Muscle layer of duodenum (tissue), 2 donors: ENCODE measurements around the gene ZNF491.

Experiments
- H3K27ac ChIP-seq: one replicate; pipeline ENCODE4 v1.7.0; 2013; ENCODE audit warnings: mild to moderate bottlenecking, low read length
- H3K27me3 ChIP-seq: one replicate; pipeline ENCODE4 v1.7.0; 2013; ENCODE audit warnings: low read depth, mild to moderate bottlenecking, control low read depth, low read length
- H3K36me3 ChIP-seq, 2 donors: one replicate each; pipeline ENCODE4 v1.7.0; 2013; ENCODE audit warnings: low read length in 2 of 2, control low read depth in 1 of 2, mild to moderate bottlenecking in 1 of 2; ENCODE audit not compliant: insufficient read depth in 2 of 2, control insufficient read depth in 1 of 2
- H3K4me1 ChIP-seq, 2 donors: one replicate each; pipeline ENCODE4 v1.7.0; 2013; ENCODE audit warnings: low read length in 2 of 2, mild to moderate bottlenecking in 2 of 2, control low read depth in 1 of 2, moderate library complexity in 1 of 2; ENCODE audit not compliant: insufficient read depth in 2 of 2, control insufficient read depth in 1 of 2
- H3K4me3 ChIP-seq, 2 donors: one replicate each; pipeline ENCODE4 v1.7.0; 2013; ENCODE audit warnings: low read length in 2 of 2, low read depth in 1 of 2, mild to moderate bottlenecking in 1 of 2
- H3K9me3 ChIP-seq, 2 donors: one replicate each; pipeline ENCODE4 v1.7.0; 2013; ENCODE audit warnings: low read length in 2 of 2, control low read depth in 1 of 2, mild to moderate bottlenecking in 1 of 2; ENCODE audit not compliant: control insufficient read depth in 1 of 2
- donor health status: healthy.

ZNF491 gene

DNA sequence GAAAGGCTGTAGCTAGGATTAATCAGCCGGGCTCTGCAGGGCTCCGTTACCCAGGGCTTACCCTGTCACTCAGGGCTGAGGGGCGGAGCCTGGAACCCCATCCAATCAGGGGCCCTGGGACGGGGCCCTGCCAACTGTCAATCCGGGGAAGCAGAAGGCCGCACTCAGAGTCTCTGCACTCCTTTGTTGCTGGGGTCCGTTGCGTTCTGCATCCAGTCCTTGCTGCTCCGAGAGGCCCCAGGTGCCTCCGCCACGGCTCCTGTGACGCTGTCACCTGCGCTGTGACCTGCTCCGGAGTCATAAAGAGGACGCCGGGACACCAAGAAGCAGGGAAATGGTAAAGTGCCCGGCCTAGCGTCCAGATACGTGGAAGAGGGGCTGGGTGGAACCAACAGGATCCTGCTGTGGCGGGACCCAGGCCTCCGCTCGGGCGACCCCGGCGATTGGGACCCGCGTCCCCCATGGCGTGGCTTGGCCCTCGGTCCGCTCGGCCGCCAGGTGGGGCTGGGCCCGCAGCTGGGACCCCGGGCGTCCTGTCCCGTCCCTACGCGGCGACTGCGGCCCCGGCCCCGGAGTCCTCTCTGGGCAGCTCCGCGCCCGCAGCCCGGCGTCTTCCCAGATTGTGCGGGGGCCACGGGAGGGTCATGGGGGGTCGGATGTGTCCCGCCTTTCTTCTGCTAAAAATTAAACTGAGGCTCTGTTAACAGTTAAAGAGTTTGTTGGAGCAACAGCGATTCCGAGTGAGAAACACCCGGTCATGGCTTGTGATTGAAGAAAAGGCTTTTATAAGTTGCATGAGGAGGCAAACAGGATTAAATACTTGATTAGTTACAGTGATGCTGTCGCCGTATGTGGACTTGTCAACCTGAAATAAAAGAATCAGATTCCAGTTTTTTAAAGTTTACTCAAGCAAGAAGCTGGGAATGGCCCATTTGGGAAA lies at the start of gene ZNF491:
TSS of gene ZNF491 (plus strand) at position 133 of the 940 bp plus-strand sequence. CDS start 7,431 bp downstream, outside the sequence.
- Histone ChIP-seq H3K36me3 (no peaks in the 10 kb centered on the region), H3K27ac (peak within 1 kb of the TSS; percentile 49)

DNA sequence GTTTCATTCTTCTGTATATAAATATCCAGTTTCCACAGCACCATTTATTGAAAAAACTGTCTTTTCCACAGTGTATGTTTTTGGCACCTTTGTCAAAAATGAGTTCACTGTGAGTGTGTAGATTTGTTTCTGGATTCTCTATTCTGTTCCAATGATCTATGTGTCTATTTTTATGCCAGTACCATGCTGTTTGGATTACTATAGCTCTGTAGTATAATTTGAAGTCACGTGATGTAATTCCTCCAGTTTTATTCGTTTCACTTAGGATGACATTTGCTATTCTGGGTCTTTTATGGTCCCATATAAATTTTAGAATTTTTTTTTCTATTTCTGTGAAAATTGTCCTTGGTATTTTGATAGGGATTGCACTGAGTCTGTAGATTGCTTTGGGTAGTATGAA lies 48.6 kb upstream of the ZNF491 start:
- Histone ChIP-seq H3K9me3 (peaks cover 0 to 19% of the 10 kb centered on the region in 2 donors), H3K27ac (no peak overlapping the region), H3K27me3 (no peaks in the 10 kb centered on the region), H3K36me3 (no peaks in the 10 kb centered on the region), H3K4me1 (no peaks in the 10 kb centered on the region), H3K4me3 (no peak overlapping the region)

More for the DNA sequence above, at the start of gene ZNF491:
- peaks cover 10 to 12% of the 10 kb centered on the region in 2 donors for H3K4me1 ChIP-seq
- no peaks in the 10 kb centered on the region for H3K9me3 ChIP-seq
- no peaks in the 10 kb centered on the region for H3K27me3 ChIP-seq
- peak within 1 kb of the TSS; percentile 81 to 87 for H3K4me3 ChIP-seq

DNA sequence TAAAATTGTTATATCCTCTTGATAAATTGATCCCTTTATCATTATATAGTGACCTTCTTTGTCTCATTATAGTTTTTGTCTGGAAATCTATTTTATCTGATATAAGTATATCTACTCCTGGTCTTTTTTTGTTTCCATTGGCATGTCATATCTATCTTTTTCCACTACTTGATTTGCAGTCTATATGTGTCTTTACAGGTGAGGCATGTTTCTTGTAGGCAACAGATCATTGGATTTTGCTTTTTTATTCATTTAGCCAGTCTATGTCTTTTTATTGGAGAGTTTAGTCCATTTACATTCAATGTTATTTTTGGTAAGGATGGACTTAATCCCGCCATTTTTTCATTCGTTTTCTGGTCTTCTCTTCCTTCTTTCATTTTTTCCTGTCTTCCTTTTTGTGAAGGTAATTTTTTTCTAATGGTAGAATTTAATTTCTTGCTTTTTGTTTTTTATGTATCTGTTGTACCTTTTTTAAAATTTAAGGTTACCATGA lies 46.0 kb upstream of the ZNF491 start:
- Histone ChIP-seq H3K27me3 (no peaks in the 10 kb centered on the region), H3K9me3 (peaks cover 0 to 24% of the 10 kb centered on the region in 2 donors)

DNA sequence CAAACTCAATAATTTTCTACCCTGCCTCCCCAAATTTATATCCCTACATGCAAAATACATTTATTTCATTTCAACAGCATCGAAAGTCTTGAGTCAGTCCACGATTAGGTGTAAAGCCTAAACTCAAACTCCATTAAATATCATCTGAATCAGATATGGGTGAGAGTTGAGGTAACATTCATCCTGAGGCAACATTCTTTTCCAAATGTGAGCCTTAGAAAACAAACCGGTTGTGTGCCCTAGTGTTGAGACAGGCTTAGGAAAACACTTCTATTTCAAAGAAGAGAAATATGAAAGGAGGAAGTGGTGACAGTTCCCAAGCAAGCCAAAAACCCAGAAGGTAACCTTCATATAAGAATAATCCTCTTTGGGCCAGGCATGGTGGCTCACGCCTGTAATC lies 43.7 kb upstream of the ZNF491 start:
- Histone ChIP-seq H3K27me3 (no peaks in the 10 kb centered on the region), H3K36me3 (no peaks in the 10 kb centered on the region), H3K9me3 (peaks cover 0 to 18% of the 10 kb centered on the region in 2 donors), H3K4me3 (no peak overlapping the region), H3K27ac (no peak overlapping the region), H3K4me1 (no peaks in the 10 kb centered on the region)

More for the DNA sequence above, 46.0 kb upstream of the ZNF491 start:
- H3K36me3 ChIP-seq, result no peaks in the 10 kb centered on the region
- no peak overlapping the region for H3K4me3 ChIP-seq
- no peak overlapping the region for H3K27ac ChIP-seq
- no peaks in the 10 kb centered on the region for H3K4me1 ChIP-seq

DNA sequence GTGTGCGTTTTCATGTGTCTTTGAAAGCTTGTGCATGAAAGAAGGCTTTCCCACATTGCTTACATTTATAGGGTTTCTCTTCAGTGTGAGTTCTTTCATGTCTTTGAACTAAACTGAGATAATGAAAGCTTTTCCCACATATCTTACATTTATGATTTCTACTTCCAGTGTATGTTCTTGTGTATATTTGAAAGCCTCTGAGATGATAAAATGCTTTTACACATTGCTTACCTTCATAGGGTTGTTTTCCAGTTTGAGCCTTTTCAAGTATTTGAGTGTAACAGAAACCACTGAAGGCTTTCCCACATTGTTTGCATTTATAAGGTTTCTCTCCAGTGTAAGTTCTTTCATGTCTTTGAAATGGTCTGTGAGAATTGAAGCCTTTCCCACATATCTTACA lies 41.4 kb upstream of the ZNF491 start:
- H3K27ac ChIP-seq, result no peak overlapping the region
- H3K4me3 ChIP-seq, result no peak overlapping the region
- no peaks in the 10 kb centered on the region for H3K4me1 ChIP-seq
- no peaks in the 10 kb centered on the region for H3K27me3 ChIP-seq
- H3K9me3 ChIP-seq, result peaks cover 0 to 14% of the 10 kb centered on the region in 2 donors
- no peaks in the 10 kb centered on the region for H3K36me3 ChIP-seq

DNA sequence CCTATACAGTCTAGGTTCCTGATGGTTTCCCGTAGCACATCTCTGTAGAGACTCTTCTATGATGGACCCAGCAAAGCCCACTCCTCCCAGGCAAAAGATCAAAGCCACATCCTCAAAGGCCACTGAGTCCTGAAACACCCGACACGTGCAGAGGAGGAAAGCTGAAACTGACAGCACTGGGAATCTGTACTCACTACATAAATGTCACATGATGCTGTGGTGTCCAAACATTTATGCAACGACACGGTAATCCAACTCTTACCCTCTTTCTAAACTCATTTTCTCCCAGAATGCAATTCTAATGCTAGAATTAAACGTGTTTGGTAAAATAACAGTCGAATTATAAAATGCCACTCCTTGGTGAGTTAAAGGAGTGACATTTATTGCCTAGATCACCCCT lies 38.5 kb upstream of the ZNF491 start:
- Histone ChIP-seq H3K27ac (no peak overlapping the region), H3K36me3 (no peaks in the 10 kb centered on the region), H3K4me3 (no peak overlapping the region), H3K4me1 (no peaks in the 10 kb centered on the region), H3K9me3 (peaks cover 0 to 14% of the 10 kb centered on the region in 2 donors), H3K27me3 (no peaks in the 10 kb centered on the region)

DNA sequence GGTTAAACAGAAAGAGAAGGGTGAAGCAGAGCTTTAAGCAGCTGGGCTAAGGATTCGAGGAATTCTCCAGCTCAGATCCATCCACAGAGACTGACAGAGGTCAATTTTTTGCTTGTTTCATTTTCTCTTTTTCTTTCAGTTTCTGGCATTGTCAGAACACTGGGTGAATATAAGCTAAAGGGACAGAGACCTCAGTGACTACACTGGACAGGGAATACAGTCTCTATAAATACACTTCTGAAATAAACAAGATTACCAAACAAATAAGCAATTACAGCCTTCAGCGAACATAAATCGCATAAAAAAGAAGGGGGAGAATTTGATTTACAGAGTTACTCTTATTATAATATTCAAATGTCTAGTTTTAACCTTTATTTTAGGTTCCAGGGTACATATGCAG lies 35.2 kb upstream of the ZNF491 start:
- no peaks in the 10 kb centered on the region for H3K9me3 ChIP-seq
- H3K27me3 ChIP-seq, result no peaks in the 10 kb centered on the region

DNA sequence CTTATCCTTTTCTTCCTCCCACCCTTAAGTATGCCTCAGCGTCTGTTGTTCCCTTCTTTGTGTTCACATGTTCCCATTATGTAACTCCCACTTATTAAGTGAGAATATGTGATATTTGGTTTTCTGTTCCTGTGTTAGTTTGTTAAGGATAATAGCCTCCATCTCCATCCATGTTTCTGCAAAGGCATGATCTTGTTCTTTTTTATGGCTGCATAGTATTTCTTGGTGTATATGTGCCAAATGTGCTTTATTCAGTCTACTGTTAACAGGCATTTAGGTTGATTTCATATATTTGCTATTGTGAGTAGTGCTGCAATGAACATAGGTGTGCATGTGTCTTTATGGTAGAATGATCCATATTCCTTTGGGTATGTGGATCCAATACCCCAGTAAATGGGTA lies 34.7 kb upstream of the ZNF491 start:
- Histone ChIP-seq H3K27me3 (no peaks in the 10 kb centered on the region), H3K36me3 (no peaks in the 10 kb centered on the region), H3K4me3 (no peak overlapping the region), H3K27ac (no peak overlapping the region), H3K4me1 (peaks cover 3 to 10% of the 10 kb centered on the region in 2 donors), H3K9me3 (no peaks in the 10 kb centered on the region)

More for the DNA sequence above, 35.2 kb upstream of the ZNF491 start:
- Histone ChIP-seq H3K27ac (no peak overlapping the region), H3K4me1 (peaks cover 0 to 5% of the 10 kb centered on the region in 2 donors), H3K36me3 (no peaks in the 10 kb centered on the region), H3K4me3 (no peak overlapping the region)

DNA sequence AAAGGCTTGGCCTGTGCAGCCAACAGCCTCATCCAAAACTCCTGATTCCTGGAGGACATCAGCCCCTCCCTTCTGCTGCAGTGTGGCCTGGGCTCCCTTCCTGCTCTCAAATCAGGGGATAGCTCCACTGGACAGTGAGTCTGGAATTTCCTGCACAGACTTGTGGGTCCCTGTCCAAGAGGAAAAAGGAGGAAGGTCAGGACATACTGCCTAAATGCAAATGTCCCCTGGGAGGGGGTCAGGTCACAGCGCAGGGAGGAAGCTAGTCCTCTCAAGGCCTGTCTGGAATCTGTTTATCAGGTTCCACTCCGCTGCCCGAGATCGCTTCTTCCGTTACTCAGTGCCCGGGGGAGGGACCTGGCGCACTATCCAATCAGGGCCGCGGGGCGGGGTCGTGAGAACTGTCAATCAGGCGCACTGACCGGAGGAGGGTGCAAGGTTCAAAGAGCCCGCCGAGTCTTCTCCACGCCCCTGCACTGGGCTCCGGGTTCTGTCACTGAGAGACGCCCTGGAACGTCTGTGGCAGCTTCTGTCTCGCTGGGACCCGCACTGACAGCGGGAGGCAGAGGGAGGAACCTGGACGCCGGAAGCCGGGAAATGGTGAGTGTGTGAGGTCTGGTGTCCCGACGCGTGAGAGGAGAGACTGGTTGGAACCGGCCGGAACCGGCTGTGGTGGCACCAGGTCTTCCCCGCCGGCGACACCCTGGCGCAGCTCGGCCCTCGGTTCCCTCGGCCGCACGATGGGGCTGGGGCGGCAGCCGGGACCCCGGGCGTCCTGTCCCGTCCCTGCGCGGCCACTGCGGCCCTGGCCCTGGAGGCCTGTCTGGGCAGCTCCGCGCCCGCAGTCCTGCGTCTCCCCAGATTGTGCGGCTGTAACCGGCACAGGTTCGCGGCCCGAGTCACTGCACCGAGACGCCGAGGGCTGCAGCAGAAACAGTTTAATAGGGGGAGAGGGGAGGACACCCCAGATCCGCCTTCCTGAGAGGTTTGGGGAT lies 31.4 kb upstream of the ZNF491 start, which contains the start of gene ZNF441:
TSS of gene ZNF441 (plus strand) at position 404 of the 995 bp plus-strand sequence. CDS start at position 598, 194 bp downstream.
- Histone ChIP-seq H3K27ac (peak within 1 kb of the TSS; percentile 86), H3K4me1 (peaks cover 5 to 13% of the 10 kb centered on the region in 2 donors), H3K36me3 (peaks cover 0 to 4% of the 10 kb centered on the region in 2 donors), H3K9me3 (no peaks in the 10 kb centered on the region), H3K27me3 (no peaks in the 10 kb centered on the region), H3K4me3 (peak within 1 kb of the TSS; percentile 70 to 90)

DNA sequence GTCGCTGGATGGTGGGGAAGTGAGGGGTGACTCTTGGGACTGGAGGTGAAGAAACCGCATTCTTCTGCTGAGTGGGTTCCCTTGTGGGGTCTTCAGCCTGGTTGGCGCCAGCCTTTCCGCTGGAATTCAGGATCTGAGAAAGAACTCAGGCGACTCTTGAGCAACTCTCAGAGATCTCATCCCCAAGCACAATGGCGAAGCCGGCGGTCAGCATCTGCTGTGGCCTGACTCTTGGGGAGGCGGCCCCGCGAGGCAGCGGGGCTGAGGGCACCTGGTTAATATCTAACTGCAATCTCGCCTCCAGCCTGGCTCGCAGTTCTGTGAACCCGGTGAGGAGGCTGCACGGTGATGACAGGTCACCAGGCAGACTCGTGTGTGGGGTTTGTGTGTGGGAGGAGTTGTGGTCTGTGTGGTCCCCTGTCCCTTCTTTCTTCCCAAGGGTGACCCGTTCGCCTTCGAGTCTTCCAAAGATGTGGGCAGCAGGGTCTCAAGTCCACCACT lies 30.6 kb upstream of the ZNF491 start:
- Histone ChIP-seq H3K27me3 (no peaks in the 10 kb centered on the region), H3K36me3 (peaks cover 0 to 4% of the 10 kb centered on the region in 2 donors), H3K27ac (peak overlapping the region; percentile 86), H3K9me3 (peaks cover 0 to 4% of the 10 kb centered on the region in 2 donors), H3K4me3 (peak overlapping the region; percentile 70 to 90), H3K4me1 (peaks cover 5 to 13% of the 10 kb centered on the region in 2 donors)
